Measurements from ENCODE around the gene SLCO1B1. TPM values are rescaled to one million over a fixed set of nuclear protein-coding genes. Genes with fewer than 3 reads are reported as not detected.

SLCO1B1 gene
- total RNA-seq, 1 experiment from 2014 or later, result not detected

GRCh38 chr12:21223930-21224329, 92.9 kb downstream of the SLCO1B1 start:
- no peak overlapping the region for H3K9ac ChIP-seq (ENCODE audit: low read length)
- intact Hi-C loops (cut with micrococcal nuclease), result no loop called here
- ATAC-seq (no peak), DNase-seq (no peak)
- no peaks in the 10 kb centered on the region for H3K4me1 ChIP-seq (ENCODE audit: insufficient read depth, low read length)
- no peak overlapping the region for H3K4me3 ChIP-seq (ENCODE audit: low read length)
- no peaks in the 10 kb centered on the region for H3K9me3 ChIP-seq (ENCODE audit: low read length)
- TF ChIP-seq EZH2 (IDR thresholded peaks at IDR 0.05; ENCODE audit: low read length, unreplicated experiment), result no peak
- no peak for TF ChIP-seq CTCF (conservative IDR thresholded peaks at IDR 0.05; ENCODE audit: low read depth, low read length)
- no peak for TF ChIP-seq EZH2phosphoT487 (IDR thresholded peaks at IDR 0.05; ENCODE audit: borderline replicate concordance, low read length)
- H3K27me3 ChIP-seq (ENCODE audit: low read length), result no peaks in the 10 kb centered on the region
- no peak overlapping the region for H2AFZ ChIP-seq (ENCODE audit: low read length)
- no peaks in the 10 kb centered on the region for H4K20me1 ChIP-seq (ENCODE audit: low read length)
- H3F3A ChIP-seq (ENCODE audit: low read length, unreplicated experiment), result no peaks in the 10 kb centered on the region
- no peaks in the 10 kb centered on the region for H3K36me3 ChIP-seq (ENCODE audit: low read depth, low read length)
- no TSS peak for BruUV-seq (replicated peaks)
- ChIA-PET CTCF (no interaction called here), POLR2A (ENCODE audit: unreplicated experiment) (no interaction called here)
- H3K27ac ChIP-seq (ENCODE audit: low read length), result no peak overlapping the region
- no peaks in the 10 kb centered on the region for H3K79me2 ChIP-seq (ENCODE audit: low read length)
- H3K4me2 ChIP-seq (ENCODE audit: low read length), result no peak overlapping the region
- no peaks in the 10 kb centered on the region for H3K9me2 ChIP-seq (replicated peaks; ENCODE audit: low read length)

- CTCF ChIA-PET, result no interaction called here
- Histone ChIP-seq H4K20me1 (ENCODE audit: low read length) (no peaks in the 10 kb centered on the region), H2AFZ (ENCODE audit: low read length) (no peak overlapping the region)
Observed at GRCh38 chr12:21234395-21234794, 103.4 kb downstream of the SLCO1B1 start.

GRCh38 chr12:21239866-21240265, 108.9 kb downstream of the SLCO1B1 start:
- no peaks in the 10 kb centered on the region for H3K36me3 ChIP-seq (ENCODE audit: low read depth, low read length)

More at GRCh38 chr12:21234395-21234794, 103.4 kb downstream of the SLCO1B1 start:
- DNase-seq, result no peak
- intact Hi-C loops (cut with micrococcal nuclease), result no loop called here
- no peaks in the 10 kb centered on the region for H3F3A ChIP-seq (ENCODE audit: low read length, unreplicated experiment)
- no peak overlapping the region for H3K4me3 ChIP-seq (ENCODE audit: low read length)
- no peak overlapping the region for H3K27ac ChIP-seq (ENCODE audit: low read length)
- POLR2A ChIA-PET (ENCODE audit: unreplicated experiment), result no interaction called here
- no peaks in the 10 kb centered on the region for H3K79me2 ChIP-seq (ENCODE audit: low read length)
- H3K36me3 ChIP-seq (ENCODE audit: low read depth, low read length), result no peaks in the 10 kb centered on the region
- no peaks in the 10 kb centered on the region for H3K27me3 ChIP-seq (ENCODE audit: low read length)
- no peaks in the 10 kb centered on the region for H3K9me2 ChIP-seq (replicated peaks; ENCODE audit: low read length)
- no peak for ATAC-seq
- no peaks in the 10 kb centered on the region for H3K9me3 ChIP-seq (ENCODE audit: low read length)
- no TSS peak for BruUV-seq (replicated peaks)
- H3K4me1 ChIP-seq (ENCODE audit: insufficient read depth, low read length), result no peaks in the 10 kb centered on the region
- TF ChIP-seq CTCF (conservative IDR thresholded peaks at IDR 0.05; ENCODE audit: low read depth, low read length), result no peak
- TF ChIP-seq EZH2phosphoT487 (IDR thresholded peaks at IDR 0.05; ENCODE audit: borderline replicate concordance, low read length), result no peak
- H3K9ac ChIP-seq (ENCODE audit: low read length), result no peak overlapping the region
- H3K4me2 ChIP-seq (ENCODE audit: low read length), result no peak overlapping the region

More at GRCh38 chr12:21239866-21240265, 108.9 kb downstream of the SLCO1B1 start:
- H3K27me3 ChIP-seq (ENCODE audit: low read length), result no peaks in the 10 kb centered on the region
- ATAC-seq (no peak), DNase-seq (no peak)
- H4K20me1 ChIP-seq (ENCODE audit: low read length), result no peaks in the 10 kb centered on the region
- no peak overlapping the region for H3K27ac ChIP-seq (ENCODE audit: low read length)
- H3K9ac ChIP-seq (ENCODE audit: low read length), result no peak overlapping the region
- no peaks in the 10 kb centered on the region for H3K9me2 ChIP-seq (replicated peaks; ENCODE audit: low read length)
- no peaks in the 10 kb centered on the region for H3K4me1 ChIP-seq (ENCODE audit: insufficient read depth, low read length)
- H3F3A ChIP-seq (ENCODE audit: low read length, unreplicated experiment), result no peaks in the 10 kb centered on the region
- CTCF ChIA-PET, result no interaction called here
- H3K79me2 ChIP-seq (ENCODE audit: low read length), result no peaks in the 10 kb centered on the region
- H3K9me3 ChIP-seq (ENCODE audit: low read length), result no peaks in the 10 kb centered on the region
- POLR2A ChIA-PET (ENCODE audit: unreplicated experiment), result no interaction called here
- intact Hi-C loops (cut with micrococcal nuclease), result no loop called here
- BruUV-seq (replicated peaks), result no TSS peak
- H3K4me2 ChIP-seq (ENCODE audit: low read length), result no peak overlapping the region
- TF ChIP-seq EZH2phosphoT487 (IDR thresholded peaks at IDR 0.05; ENCODE audit: borderline replicate concordance, low read length) (no peak), CTCF (conservative IDR thresholded peaks at IDR 0.05; ENCODE audit: low read depth, low read length) (no peak), EZH2 (IDR thresholded peaks at IDR 0.05; ENCODE audit: low read length, unreplicated experiment) (no peak)
- H3K4me3 ChIP-seq (ENCODE audit: low read length), result no peak overlapping the region
- no peak overlapping the region for H2AFZ ChIP-seq (ENCODE audit: low read length)

Measured in PC-3 (cell line).